CD4-positive, alpha-beta T cell (primary cell): ENCODE results near the gene SLC35D3. TPM values are rescaled to one million over a fixed set of nuclear protein-coding genes. Genes with fewer than 3 reads are reported as not detected.

Source experiments
- ATAC-seq: fragments of 200-7000 bp; cut with Tn5 transposase; one replicate; pipeline ENCODE4 v1.10.0; 2022; ENCODE audit warnings: mild to moderate bottlenecking; ENCODE audit not compliant: poor library complexity
- CTCF ChIA-PET: fragments of 350-600 bp; sonication (Branson Sonifier 250); formaldehyde crosslinking; loops from one replicate; lab custom pipeline; 2021; ENCODE audit warnings: antibody characterized with exemption, inconsistent platforms; lab: Charles Lee
- POLR2A ChIA-PET: fragments of 350-600 bp; sonication (Branson Sonifier 250); formaldehyde crosslinking; loops from one replicate; lab custom pipeline; 2021; ENCODE audit warnings: antibody characterized with exemption, inconsistent platforms; lab: Charles Lee
- DNase-seq, 14 experiments: peaks; one replicate each; pipeline ENCODE4 v3.0.0-alpha.2; 2013 to 2020; ENCODE audit warnings: mixed read lengths in 2 of 14
- H3K27ac ChIP-seq, 2 donors: one replicate each; pipeline versions ENCODE4 v1.5.1 to v1.7.0; 2013; ENCODE audit warnings: low read length in 2 of 2, low read depth in 1 of 2, mild to moderate bottlenecking in 1 of 2
- H3K27me3 ChIP-seq, 2 experiments: 1 replicate in 1 of 2; 2 replicates in 1 of 2; pipeline versions ENCODE4 v1.6.1 to v1.7.0; 2013; ENCODE audit warnings: low read length in 2 of 2, control low read depth in 1 of 2, mild to moderate bottlenecking in 1 of 2, moderate library complexity in 1 of 2; ENCODE audit not compliant: insufficient read depth in 2 of 2, control insufficient read depth in 1 of 2
- H3K36me3 ChIP-seq: one replicate; pipeline ENCODE4 v1.6.1; 2013; ENCODE audit warnings: low read length, control low read depth; ENCODE audit not compliant: insufficient read depth
- H3K4me1 ChIP-seq: one replicate; pipeline ENCODE4 v1.6.1; 2013; ENCODE audit warnings: low read length, control low read depth; ENCODE audit not compliant: insufficient read depth
- H3K4me3 ChIP-seq: one replicate; pipeline ENCODE4 v1.5.1; 2013; ENCODE audit warnings: mild to moderate bottlenecking, low read length, moderate library complexity
- H3K9me3 ChIP-seq, 2 experiments: 1 replicate in 1 of 2; 2 replicates in 1 of 2; pipeline versions ENCODE4 v1.6.1 to v1.7.0; 2013; ENCODE audit warnings: low read length in 2 of 2, mild to moderate bottlenecking in 2 of 2, control low read depth in 1 of 2, moderate library complexity in 1 of 2; ENCODE audit not compliant: control insufficient read depth in 1 of 2, insufficient read depth in 1 of 2
- H3K27ac Mint-ChIP-seq: one replicate; pipeline ENCODE4 v1.8.0; 2020; ENCODE audit warnings: mixed read lengths
- H3K27me3 Mint-ChIP-seq: one replicate; pipeline ENCODE4 v1.8.0; 2021; ENCODE audit warnings: mixed read lengths
- H3K36me3 Mint-ChIP-seq: one replicate; pipeline ENCODE4 v1.8.0; 2021; ENCODE audit warnings: low read depth, mixed read lengths
- H3K4me1 Mint-ChIP-seq: one replicate; pipeline ENCODE4 v1.8.0; 2021; ENCODE audit warnings: low read depth, mixed read lengths
- H3K4me3 Mint-ChIP-seq: one replicate; pipeline ENCODE4 v1.8.0; 2020; ENCODE audit warnings: mild to moderate bottlenecking, mixed read lengths
- H3K9me3 Mint-ChIP-seq: one replicate; pipeline ENCODE4 v1.8.0; 2020; ENCODE audit warnings: mixed read lengths
- intact Hi-C, 2 experiments: fragments of 100-400 bp; cut with DNase I in 1 of 2; cut with micrococcal nuclease in 1 of 2; formaldehyde crosslinking; loops; one replicate each; pipeline versions ENCODE4 v1.15.1 to v1.9.0; 2023 to 2025; cut with DNase I, micrococcal nuclease
- total RNA-seq, 174 experiments: library from RNA in 2 of 174; stranded (reverse) in 2 of 174; gene quantifications; one replicate each; pipeline ENCODE4 v1.2.3 and lab custom pipeline; 2021 to 2026
- TF ChIP-seq, protein P1 (sequence below): fragments of 200-600 bp; IDR thresholded peaks from one replicate; pipeline ENCODE4 v1.8.0; 2022; ENCODE audit warnings: antibody characterized with exemption, mild to moderate bottlenecking

SLC35D3 gene
- total RNA-seq, 2 experiments from 2014 or later: not detected

DNA sequence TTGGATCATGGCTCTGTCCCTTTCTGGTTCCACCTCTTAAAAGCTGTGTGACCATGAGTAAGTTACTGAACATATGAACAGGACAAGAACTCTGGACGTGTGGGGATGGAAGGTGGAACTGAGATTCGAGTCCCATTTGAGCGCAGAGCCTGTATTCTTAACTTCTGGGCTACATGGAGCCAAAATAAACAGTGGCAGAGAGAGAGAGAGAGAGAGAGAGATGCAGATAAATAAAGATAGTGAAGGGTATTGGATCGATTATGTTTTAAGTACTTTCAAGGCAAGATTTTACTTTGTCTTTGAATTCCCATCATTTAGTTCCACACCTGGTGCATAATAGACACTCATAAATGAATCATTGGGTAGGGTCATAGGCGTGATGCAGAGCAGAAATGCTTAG lies 39.7 kb downstream of the SLC35D3 start:
- intact Hi-C loops: no loop called here
- Histone ChIP-seq H3K4me1 (peaks cover 4% of the 10 kb centered on the region), H3K4me3 (no peak overlapping the region), H3K27me3 (peaks cover 0 to 3% of the 10 kb centered on the region in 2 experiments), H3K27ac (no peak overlapping the region), H3K36me3 (no peaks in the 10 kb centered on the region), H3K9me3 (no peaks in the 10 kb centered on the region)
- Mint-ChIP-seq H3K36me3 (no peaks in the 10 kb centered on the region), H3K4me1 (peaks cover 4% of the 10 kb centered on the region), H3K9me3 (no peaks in the 10 kb centered on the region), H3K27ac (no peak overlapping the region), H3K27me3 (peaks cover 30% of the 10 kb centered on the region), H3K4me3 (no peak overlapping the region)
- ATAC-seq (no peak), DNase-seq (no peak)
- POLR2A ChIA-PET: no interaction called here
- TF ChIP-seq, protein P1, sequence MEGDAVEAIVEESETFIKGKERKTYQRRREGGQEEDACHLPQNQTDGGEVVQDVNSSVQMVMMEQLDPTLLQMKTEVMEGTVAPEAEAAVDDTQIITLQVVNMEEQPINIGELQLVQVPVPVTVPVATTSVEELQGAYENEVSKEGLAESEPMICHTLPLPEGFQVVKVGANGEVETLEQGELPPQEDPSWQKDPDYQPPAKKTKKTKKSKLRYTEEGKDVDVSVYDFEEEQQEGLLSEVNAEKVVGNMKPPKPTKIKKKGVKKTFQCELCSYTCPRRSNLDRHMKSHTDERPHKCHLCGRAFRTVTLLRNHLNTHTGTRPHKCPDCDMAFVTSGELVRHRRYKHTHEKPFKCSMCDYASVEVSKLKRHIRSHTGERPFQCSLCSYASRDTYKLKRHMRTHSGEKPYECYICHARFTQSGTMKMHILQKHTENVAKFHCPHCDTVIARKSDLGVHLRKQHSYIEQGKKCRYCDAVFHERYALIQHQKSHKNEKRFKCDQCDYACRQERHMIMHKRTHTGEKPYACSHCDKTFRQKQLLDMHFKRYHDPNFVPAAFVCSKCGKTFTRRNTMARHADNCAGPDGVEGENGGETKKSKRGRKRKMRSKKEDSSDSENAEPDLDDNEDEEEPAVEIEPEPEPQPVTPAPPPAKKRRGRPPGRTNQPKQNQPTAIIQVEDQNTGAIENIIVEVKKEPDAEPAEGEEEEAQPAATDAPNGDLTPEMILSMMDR: no peak
- CTCF ChIA-PET: no interaction called here

GRCh38 chr6:136962661-136963060 lies 40.6 kb downstream of the SLC35D3 start:
- no peaks in the 10 kb centered on the region for H3K9me3 Mint-ChIP-seq
- H3K36me3 Mint-ChIP-seq: no peaks in the 10 kb centered on the region
- no peak overlapping the region for H3K4me3 ChIP-seq
- no peaks in the 10 kb centered on the region for H3K4me1 Mint-ChIP-seq
- POLR2A ChIA-PET: no interaction called here
- intact Hi-C loops: no loop called here
- TF ChIP-seq, protein P1: no peak
- H3K36me3 ChIP-seq: no peaks in the 10 kb centered on the region
- no peaks in the 10 kb centered on the region for H3K9me3 ChIP-seq
- no peak for ATAC-seq
- no peak overlapping the region for H3K27ac Mint-ChIP-seq
- H3K27ac ChIP-seq: no peak overlapping the region
- no peak overlapping the region for H3K4me3 Mint-ChIP-seq
- no peak for DNase-seq
- H3K27me3 ChIP-seq: peaks cover 5% of the 10 kb centered on the region in 2 experiments
- CTCF ChIA-PET: no interaction called here
- H3K4me1 ChIP-seq: no peaks in the 10 kb centered on the region
- peaks cover 32% of the 10 kb centered on the region for H3K27me3 Mint-ChIP-seq

GRCh38 chr6:136963259-136963658 lies 41.2 kb downstream of the SLC35D3 start:
- ChIA-PET CTCF (no interaction called here), POLR2A (no interaction called here)
- Mint-ChIP-seq H3K9me3 (no peaks in the 10 kb centered on the region), H3K27ac (no peak overlapping the region), H3K27me3 (peaks cover 38% of the 10 kb centered on the region), H3K4me3 (no peak overlapping the region), H3K4me1 (no peaks in the 10 kb centered on the region), H3K36me3 (no peaks in the 10 kb centered on the region)
- DNase-seq (no peak), ATAC-seq (no peak)
- peaks cover 9% of the 10 kb centered on the region in 2 experiments for H3K27me3 ChIP-seq
- intact Hi-C loops: no loop called here
- TF ChIP-seq, protein P1: no peak
- no peak overlapping the region for H3K4me3 ChIP-seq
- H3K4me1 ChIP-seq: peaks cover 4% of the 10 kb centered on the region
- H3K27ac ChIP-seq: no peak overlapping the region
- no peaks in the 10 kb centered on the region for H3K9me3 ChIP-seq
- no peaks in the 10 kb centered on the region for H3K36me3 ChIP-seq
